Left renal pelvis (tissue), 4 donors: Measurements from ENCODE around the gene SMIM1. TPM values are rescaled to one million over a fixed set of nuclear protein-coding genes. Genes with fewer than 3 reads are reported as not detected.
"Not testable (repeated sequence)": the region's sequence is repeated elsewhere in the genome, so short reads cannot be mapped to it uniquely, and the experiment has no call there.

Experiments used
- DNase-seq, 4 donors: peaks; one replicate each; pipeline ENCODE4 v3.0.0-alpha.2; 2013; ENCODE audit warnings: low read depth in 4 of 4, low spot score in 3 of 4
- polyA plus RNA-seq, 4 donors: library from polyadenylated mRNA; unstranded; fragments of 120-200 nt; gene quantifications; one replicate each; pipeline ENCODE4 v1.2.1, GENCODE V29; 2013; ENCODE audit not compliant: insufficient read length in 4 of 4

The SMIM1 gene
- polyA plus RNA-seq, 4 donors, result 5.3 to 22.8 (median 8.8) TPM

- no peak for DNase-seq
These were observed 36.4 kb upstream of the SMIM1 start for GRCh38 chr1:3736131-3736561.

- no peak for DNase-seq
These were observed 35.8 kb upstream of the SMIM1 start for GRCh38 chr1:3736708-3737107.

- DNase-seq, result no peak
These were observed 33.6 kb upstream of the SMIM1 start for GRCh38 chr1:3738943-3739342.

- DNase-seq, result no peak
These were observed 32.5 kb upstream of the SMIM1 start for GRCh38 chr1:3740042-3740441.

- no peak for DNase-seq
These were observed 31.8 kb upstream of the SMIM1 start for GRCh38 chr1:3740752-3741151.

- DNase-seq, result no peak
These were observed 30.7 kb upstream of the SMIM1 start for GRCh38 chr1:3741566-3742438.

- DNase-seq, result no peak
These were observed 29.9 kb upstream of the SMIM1 start for GRCh38 chr1:3742439-3743298.

- DNase-seq, result no peak
These were observed 29.1 kb upstream of the SMIM1 start for GRCh38 chr1:3743421-3743820.

- DNase-seq, result no peak
These were observed 28.7 kb upstream of the SMIM1 start for GRCh38 chr1:3743826-3744225.

- no peak for DNase-seq
These were observed 27.9 kb upstream of the SMIM1 start for GRCh38 chr1:3744646-3745045.

GRCh38 chr1:3745071-3745470 is 27.5 kb upstream of the SMIM1 start:
- DNase-seq, result no peak

- no peak for DNase-seq
These were observed 26.8 kb upstream of the SMIM1 start for GRCh38 chr1:3745590-3746381.

GRCh38 chr1:3746389-3746829 is 26.1 kb upstream of the SMIM1 start:
- DNase-seq, result no peak

- peak in 3 of 4 donors; percentile 52 to 63 (median 52) for DNase-seq
These were observed 25.6 kb upstream of the SMIM1 start for GRCh38 chr1:3746830-3747521.

GRCh38 chr1:3747522-3747848 is 25.1 kb upstream of the SMIM1 start:
- DNase-seq, result no peak

- DNase-seq, result no peak
These were observed 24.6 kb upstream of the SMIM1 start for GRCh38 chr1:3747903-3748302.

- not testable (repeated sequence) for DNase-seq
These were observed 24.1 kb upstream of the SMIM1 start for GRCh38 chr1:3748316-3748900.

GRCh38 chr1:3749512-3749911 is 23.0 kb upstream of the SMIM1 start:
- DNase-seq, result no peak

- DNase-seq, result no peak
These were observed 21.8 kb upstream of the SMIM1 start for GRCh38 chr1:3750741-3751140.

GRCh38 chr1:3752400-3752945 is 20.1 kb upstream of the SMIM1 start, which contains the start of gene CCDC27:
Gene CCDC27, plus strand, starts transcription at chr1:3752450. Its CDS starts 32 bp downstream, at chr1:3752482.
- no peak for DNase-seq
